ENCODE data around the gene IVD. TPM values are rescaled to one million over a fixed set of nuclear protein-coding genes. Genes with fewer than 3 reads are reported as not detected.

IVD gene
- total and polyA plus RNA-seq, 2 of the 8 experiments (the other 6 are each of a cell fraction or from before 2014, with no cell fraction given), result 55.2 to 78.8 TPM

DNA sequence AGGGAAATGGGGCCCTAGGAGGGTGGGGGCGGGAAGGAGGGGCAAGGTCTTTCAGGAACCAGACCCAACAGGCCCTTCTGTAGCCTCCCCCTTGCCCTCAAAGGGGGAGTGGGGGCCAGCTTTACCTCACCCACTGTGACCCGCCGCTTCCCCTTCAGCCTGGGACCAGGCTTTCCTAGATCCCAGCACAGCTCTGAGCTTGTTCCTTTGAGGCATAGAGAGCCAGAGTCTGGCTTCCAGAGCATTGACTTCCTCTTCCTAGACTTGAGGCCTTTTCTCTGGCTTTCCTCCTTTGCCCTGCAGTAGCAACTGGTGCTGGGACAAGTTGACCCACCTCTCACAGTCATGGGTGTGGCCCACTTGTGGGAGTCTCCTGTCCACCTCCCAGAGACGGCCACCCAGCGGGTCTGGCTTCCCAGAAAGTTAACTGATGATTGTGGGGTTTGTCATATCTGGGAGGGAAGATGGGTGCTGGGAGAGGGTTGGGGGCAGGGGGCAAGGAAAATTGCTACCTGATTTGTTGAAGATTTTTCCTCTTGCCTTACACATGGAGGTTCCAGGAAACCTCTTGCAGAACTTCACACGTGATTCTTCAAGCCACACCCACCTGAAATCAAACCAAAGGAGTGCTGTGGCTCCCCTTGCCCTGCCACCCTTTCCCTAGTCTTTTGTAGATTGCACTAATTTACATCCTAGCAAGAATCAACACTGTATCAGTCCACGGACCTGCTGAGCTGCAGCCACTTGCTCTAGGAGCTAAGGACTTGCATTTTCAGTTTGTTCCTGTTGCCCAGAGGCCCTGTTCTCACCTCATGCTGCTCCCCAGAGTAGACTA is 61.0 kb downstream of the IVD start (continued):
- TF ChIP-seq, protein P1, sequence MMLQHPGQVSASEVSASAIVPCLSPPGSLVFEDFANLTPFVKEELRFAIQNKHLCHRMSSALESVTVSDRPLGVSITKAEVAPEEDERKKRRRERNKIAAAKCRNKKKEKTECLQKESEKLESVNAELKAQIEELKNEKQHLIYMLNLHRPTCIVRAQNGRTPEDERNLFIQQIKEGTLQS (IDR thresholded peaks at IDR 0.05; ENCODE audit: insufficient read depth, low read depth, low read length), result no peak
- TF ChIP-seq SP1 (IDR thresholded peaks at IDR 0.05; ENCODE audit: low read depth, low read length), result no peak
- TF ChIP-seq BCL11A (IDR thresholded peaks at IDR 0.05; ENCODE audit: low read depth in 2 of 2, low read length in 2 of 2), result no peak
- TF ChIP-seq BRCA1 (IDR thresholded peaks at IDR 0.05; ENCODE audit: low read depth, low read length), result no peak
- no peak for TF ChIP-seq NANOG (IDR thresholded peaks at IDR 0.05; ENCODE audit: insufficient read depth, low read depth, low read length, poor library complexity, severe bottlenecking)
- no peak for TF ChIP-seq RBBP5 (IDR thresholded peaks at IDR 0.05; ENCODE audit: borderline replicate concordance, low read depth, low read length)
- TF ChIP-seq CBX8 (IDR thresholded peaks at IDR 0.05; ENCODE audit: borderline replicate concordance, low read depth, low read length), result no peak
- TF ChIP-seq KDM4A (IDR thresholded peaks at IDR 0.05; ENCODE audit: low read depth, low read length, severe bottlenecking), result no peak
- no peak for TF ChIP-seq TBP (IDR thresholded peaks at IDR 0.05; ENCODE audit: low read depth, low read length)
- no peak for TF ChIP-seq SP4 (IDR thresholded peaks at IDR 0.05; ENCODE audit: low read length)
